Spleen (tissue), 11 donors: ENCODE data around the gene CLBA1. TPM values are rescaled to one million over a fixed set of nuclear protein-coding genes. Genes with fewer than 3 reads are reported as not detected.

ENCODE experiments used
- DNase-seq: peaks from one replicate; pipeline ENCODE4 v3.0.0-alpha.2; 2020
- H3K27ac ChIP-seq, 8 donors: fragments of 200-600 bp; sonication (generic) in 7 of 8; 1 replicate in 4 of 8; 2 replicates in 4 of 8; pipeline versions ENCODE4 v1.5.0 to v1.8.0; 2016 to 2021; ENCODE audit warnings: inconsistent platforms in 4 of 8, mild to moderate bottlenecking in 4 of 8, moderate library complexity in 1 of 8
- H3K27me3 ChIP-seq, 7 donors: fragments of 200-600 bp; sonication (generic) in 6 of 7; replicated peaks in 1 of 7; 1 replicate in 4 of 7; 2 replicates in 3 of 7; pipeline versions ENCODE4 v1.5.0 to v1.8.0; 2016 to 2021; ENCODE audit warnings: inconsistent platforms in 3 of 7, mild to moderate bottlenecking in 1 of 7
- H3K36me3 ChIP-seq, 6 donors: fragments of 200-600 bp; sonication (generic) in 5 of 6; 1 replicate in 4 of 6; 2 replicates in 2 of 6; pipeline versions ENCODE4 v1.5.0 to v1.8.0; 2016 to 2021; ENCODE audit warnings: inconsistent platforms in 2 of 6
- H3K4me1 ChIP-seq, 6 donors: fragments of 200-600 bp; sonication (generic) in 5 of 6; 1 replicate in 3 of 6; 2 replicates in 3 of 6; pipeline versions ENCODE4 v1.5.0 to v1.8.0; 2016 to 2021; ENCODE audit warnings: inconsistent platforms in 3 of 6
- H3K4me3 ChIP-seq, 8 donors: fragments of 200-600 bp; sonication (generic) in 7 of 8; 1 replicate in 4 of 8; 2 replicates in 4 of 8; pipeline versions ENCODE4 v1.5.0 to v1.8.0; 2016 to 2021; ENCODE audit warnings: inconsistent platforms in 4 of 8, mild to moderate bottlenecking in 4 of 8, moderate library complexity in 2 of 8
- H3K9me3 ChIP-seq, 8 donors: fragments of 200-600 bp; sonication (generic) in 7 of 8; 1 replicate in 4 of 8; 2 replicates in 4 of 8; pipeline versions ENCODE4 v1.5.0 to v1.8.0; 2016 to 2021; ENCODE audit warnings: inconsistent platforms in 4 of 8
- POLR2A ChIP-seq, 3 donors: fragments of 450-650 bp; IDR thresholded peaks; one replicate each; pipeline ENCODE4 v1.5.1; 2017; ENCODE audit warnings: antibody characterized with exemption in 3 of 3, mild to moderate bottlenecking in 1 of 3
- POLR2AphosphoS5 ChIP-seq, 3 donors: sonication (generic); formaldehyde crosslinking; IDR thresholded peaks; one replicate each; pipeline ENCODE4 v1.5.1; 2017; ENCODE audit warnings: antibody characterized with exemption in 3 of 3
- WGBS, 5 donors: extraction: QIAGEN DNeasy Blood & Tissue Kit in 3 of 5; methylation state at CpG; one replicate each; pipeline versions ENCODE4 v1.1.5 to v1.1.7; 2013 to 2018; 5-methylcytosine and 5-hydroxymethylcytosine counted together
- intact Hi-C: fragments of 100-400 bp; cut with DNase I; formaldehyde crosslinking; loops from one replicate; pipeline ENCODE4 v1.15.0; 2023; ENCODE audit warnings: low total_unique reads
- polyA plus RNA-seq, 3 donors: library from polyadenylated mRNA; stranded (reverse); fragments of 200-250 nt; gene quantifications; one replicate each; pipeline ENCODE4 v1.2.1, GENCODE V29; 2013
- total RNA-seq, 7 donors: library from RNA; depleted of rRNA in 3 of 7; stranded (reverse); fragments of >200 nt in 3 of 7; fragmentation: NEBNext Ultra II Directional in 4 of 7; extraction: Animal tissue kit (Norgen Biotek cat#: 25700) in 4 of 7; gene quantifications; one replicate each; pipeline versions ENCODE4 v1.1.0 to v1.2.1, GENCODE V29; 2016 to 2021
- TF ChIP-seq, protein P1 (sequence below), 11 experiments: fragments of 200-600 bp in 7 of 11; fragments of 450-650 bp in 4 of 11; sonication (generic) in 4 of 11; IDR thresholded peaks in 8 of 11; conservative IDR thresholded peaks in 3 of 11; 1 replicate in 7 of 11; 2 replicates in 4 of 11; pipeline versions ENCODE4 v1.4.0 to v1.8.0; 2016 to 2021; ENCODE audit warnings: antibody characterized with exemption in 11 of 11, inconsistent platforms in 4 of 11, mild to moderate bottlenecking in 1 of 11
- donor health status: healthy with polysubstance abuse.
- donor health status: DM: no; HTN: no; CAD: no; lungs with moderate emphysema.
- donor health status: DM: no; HTN: no; CAD: no.
- donor health status: Bipolar disorder and iron deficiency.
- donor health status: healthy.
- donor health status: DM: no; HTN: no; CAD: no.
- donor health status: DM: yes; HTN: yes; CAD: no.

Gene CLBA1
- total and polyA plus RNA-seq, 10 donors = 1.7 to 4.3 (median 3.7) TPM

DNA sequence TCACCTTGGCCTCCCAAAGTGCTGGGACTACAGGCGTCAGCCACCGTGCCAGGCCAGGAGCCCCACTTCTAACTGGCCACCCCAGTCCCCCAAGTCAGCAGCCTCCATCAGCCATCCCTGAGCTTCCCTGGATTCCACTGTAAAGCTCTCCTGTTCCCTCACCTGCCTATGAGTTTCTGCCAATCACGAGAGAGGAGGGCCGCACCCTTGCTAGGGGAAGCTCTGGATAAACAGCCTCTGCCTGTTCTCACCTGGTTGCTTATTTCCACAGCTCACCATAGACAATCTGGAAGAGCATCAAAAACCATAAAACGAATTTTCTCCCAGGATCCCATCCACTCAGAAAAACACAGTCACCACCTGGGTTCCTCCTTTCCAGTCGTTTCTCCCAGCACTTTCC is 30.3 kb downstream of the CLBA1 start:
- Histone ChIP-seq H3K27me3 (no peaks in the 10 kb centered on the region), H3K4me1 (peaks cover 13 to 87% (median 51%) of the 10 kb centered on the region in 6 donors), H3K27ac (peak overlapping the region in 2 of 8 donors; percentile 54 to 57), H3K36me3 (peaks cover 0 to 20% (median 8%) of the 10 kb centered on the region in 6 donors), H3K4me3 (no peak overlapping the region), H3K9me3 (no peaks in the 10 kb centered on the region)
- 68 to 96% (median 80%) methylated on average over 6 of the region's 6 CpGs for whole genome bisulfite sequencing, 5 donors
- intact Hi-C loops = no loop called here
- no peak for DNase-seq
- TF ChIP-seq POLR2AphosphoS5 (IDR thresholded peaks at IDR 0.05) = no peak
- TF ChIP-seq, protein P1, sequence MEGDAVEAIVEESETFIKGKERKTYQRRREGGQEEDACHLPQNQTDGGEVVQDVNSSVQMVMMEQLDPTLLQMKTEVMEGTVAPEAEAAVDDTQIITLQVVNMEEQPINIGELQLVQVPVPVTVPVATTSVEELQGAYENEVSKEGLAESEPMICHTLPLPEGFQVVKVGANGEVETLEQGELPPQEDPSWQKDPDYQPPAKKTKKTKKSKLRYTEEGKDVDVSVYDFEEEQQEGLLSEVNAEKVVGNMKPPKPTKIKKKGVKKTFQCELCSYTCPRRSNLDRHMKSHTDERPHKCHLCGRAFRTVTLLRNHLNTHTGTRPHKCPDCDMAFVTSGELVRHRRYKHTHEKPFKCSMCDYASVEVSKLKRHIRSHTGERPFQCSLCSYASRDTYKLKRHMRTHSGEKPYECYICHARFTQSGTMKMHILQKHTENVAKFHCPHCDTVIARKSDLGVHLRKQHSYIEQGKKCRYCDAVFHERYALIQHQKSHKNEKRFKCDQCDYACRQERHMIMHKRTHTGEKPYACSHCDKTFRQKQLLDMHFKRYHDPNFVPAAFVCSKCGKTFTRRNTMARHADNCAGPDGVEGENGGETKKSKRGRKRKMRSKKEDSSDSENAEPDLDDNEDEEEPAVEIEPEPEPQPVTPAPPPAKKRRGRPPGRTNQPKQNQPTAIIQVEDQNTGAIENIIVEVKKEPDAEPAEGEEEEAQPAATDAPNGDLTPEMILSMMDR (IDR thresholded peaks at IDR 0.05 in 8 of 11, conservative IDR thresholded peaks at IDR 0.05 in 3 of 11) = no peak
- TF ChIP-seq POLR2A (IDR thresholded peaks at IDR 0.05) = no peak

DNA sequence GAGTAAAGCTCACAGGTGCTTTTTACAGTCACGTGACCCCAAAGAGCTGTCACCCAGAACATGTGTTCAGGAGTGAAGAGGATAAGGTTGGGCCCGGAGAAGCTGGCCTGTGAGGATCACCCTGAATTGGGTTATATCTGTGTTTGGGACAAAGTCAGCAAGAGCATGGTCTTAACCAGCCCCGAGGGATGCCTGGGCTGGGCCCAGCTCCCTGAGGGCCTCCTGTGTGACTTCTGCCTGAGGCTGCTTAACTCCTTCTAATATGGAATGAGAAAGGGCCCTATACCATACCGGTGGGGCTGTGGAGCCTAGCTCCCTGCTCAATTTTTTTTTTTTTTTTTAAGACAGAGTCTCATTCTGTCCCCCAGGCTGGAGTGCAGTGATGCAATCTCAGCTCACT is 32.8 kb downstream of the CLBA1 start:
- TF ChIP-seq, protein P1 (IDR thresholded peaks at IDR 0.05 in 8 of 11, conservative IDR thresholded peaks at IDR 0.05 in 3 of 11) = no peak
- TF ChIP-seq POLR2A (IDR thresholded peaks at IDR 0.05) = no peak
- TF ChIP-seq POLR2AphosphoS5 (IDR thresholded peaks at IDR 0.05) = no peak
- H3K9me3 ChIP-seq = no peaks in the 10 kb centered on the region
- H3K4me3 ChIP-seq = no peak overlapping the region
- no peaks in the 10 kb centered on the region for H3K36me3 ChIP-seq
- no peak for DNase-seq
- intact Hi-C loops = no loop called here
- H3K4me1 ChIP-seq = peaks cover 20 to 88% (median 55%) of the 10 kb centered on the region in 6 donors
- H3K27ac ChIP-seq = no peak overlapping the region
- WGBS, 5 donors = 63 to 90% (median 84%) methylated on average over 4 of the region's 4 CpGs
- no peaks in the 10 kb centered on the region for H3K27me3 ChIP-seq

DNA sequence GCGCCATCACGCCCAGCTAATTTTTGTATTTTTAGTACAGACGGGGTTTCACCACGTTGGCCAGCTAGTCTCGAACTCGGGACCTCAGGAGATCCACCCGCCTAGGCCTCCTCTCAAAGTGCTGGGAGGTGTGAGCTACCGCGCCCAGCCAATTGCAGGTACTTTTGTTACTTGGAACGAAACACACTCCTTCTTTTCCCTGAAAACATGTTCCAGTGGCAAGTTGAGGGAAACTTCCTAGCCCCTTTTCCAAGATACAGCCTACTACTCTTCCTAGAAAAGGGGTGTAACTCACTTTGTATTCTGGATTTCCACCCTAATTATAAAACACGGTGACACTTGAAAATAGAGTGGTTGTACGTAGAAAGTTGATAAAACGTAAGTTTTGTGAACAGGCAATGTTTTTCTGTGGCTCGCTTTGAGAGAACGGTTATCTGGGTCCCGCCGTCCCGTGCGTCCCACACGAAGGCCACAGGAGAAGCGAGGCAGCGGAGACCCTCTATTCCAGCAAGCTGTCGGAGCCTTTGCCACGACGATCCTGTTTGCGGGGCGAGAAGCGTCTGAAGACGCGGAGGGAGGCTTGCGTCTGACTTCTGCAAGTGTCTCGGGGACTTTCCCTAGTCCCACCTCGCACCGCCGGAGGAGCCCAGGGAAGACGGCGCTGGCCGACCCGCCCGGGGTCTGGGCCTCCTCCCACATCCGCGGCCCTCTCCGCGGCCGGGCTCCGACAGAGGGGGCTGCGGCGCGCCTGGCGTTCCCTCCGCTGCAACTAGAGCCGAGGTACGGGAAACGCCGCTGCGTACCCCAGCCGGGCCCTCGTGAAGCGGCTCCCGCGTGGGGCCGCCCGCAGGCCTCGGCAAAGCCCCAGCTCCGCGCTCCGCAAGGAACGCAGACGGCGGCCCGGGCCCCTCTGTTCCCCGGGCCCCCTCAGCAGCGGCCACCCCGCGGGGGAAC is 34.5 kb downstream of the CLBA1 start:
- Histone ChIP-seq H3K36me3 (no peaks in the 10 kb centered on the region), H3K4me1 (peaks cover 20 to 84% (median 54%) of the 10 kb centered on the region in 6 donors), H3K27ac (peak overlapping the region; percentile 30 to 95 (median 89)), H3K4me3 (peak overlapping the region; percentile 69 to 98 (median 94)), H3K27me3 (no peaks in the 10 kb centered on the region), H3K9me3 (no peaks in the 10 kb centered on the region)
- peak; percentile 93 for DNase-seq
- WGBS, 5 donors = 6 to 12% (median 7%) methylated on average over 44 to 75 of the region's 75 CpGs
- TF ChIP-seq POLR2A (IDR thresholded peaks at IDR 0.05) (no peak), POLR2AphosphoS5 (IDR thresholded peaks at IDR 0.05) (no peak)
- TF ChIP-seq, protein P1 (IDR thresholded peaks at IDR 0.05 in 8 of 11, conservative IDR thresholded peaks at IDR 0.05 in 3 of 11) = no peak
- intact Hi-C loops = no loop called here
